Chondrocyte (in vitro differentiated cells): ENCODE data around the gene NKIRAS2. TPM values are rescaled to one million over a fixed set of nuclear protein-coding genes. Genes with fewer than 3 reads are reported as not detected.
A peak's percentile ranks its signal among the peaks of the same experiment; 100 is the strongest.

Experiments used
- DNase-seq: peaks from one replicate; pipeline ENCODE4 v3.0.0; 2021; ENCODE audit warnings: mixed read lengths, low spot score
- H3K27ac Mint-ChIP-seq: one replicate; pipeline ENCODE4 v1.8.0; 2021; ENCODE audit warnings: mild to moderate bottlenecking, moderate library complexity, mixed read lengths; ENCODE audit not compliant: unreplicated experiment
- H3K27me3 Mint-ChIP-seq: 2 replicates; pipeline ENCODE4 v1.8.0; 2021; ENCODE audit warnings: low read depth, mixed read lengths
- H3K36me3 Mint-ChIP-seq: 2 replicates; pipeline ENCODE4 v1.8.0; 2021; ENCODE audit warnings: low read depth, mixed read lengths
- H3K4me1 Mint-ChIP-seq: 2 replicates; pipeline ENCODE4 v1.8.0; 2021; ENCODE audit warnings: low read depth, mild to moderate bottlenecking, mixed read lengths
- H3K4me3 Mint-ChIP-seq: one replicate; pipeline ENCODE4 v1.8.0; 2021; ENCODE audit warnings: mild to moderate bottlenecking, moderate library complexity, mixed read lengths; ENCODE audit not compliant: unreplicated experiment
- H3K9me3 Mint-ChIP-seq: 2 replicates; pipeline ENCODE4 v1.8.0; 2021; ENCODE audit warnings: low read depth, mixed read lengths
- total RNA-seq: library from RNA; stranded (reverse); gene quantifications from 3 replicates; pipeline ENCODE4 v1.2.1, GENCODE V29; 2021
- TF ChIP-seq, protein P1 (sequence below): fragments of 200-600 bp; sonication (generic); IDR thresholded peaks from 2 replicates; pipeline ENCODE4 v1.5.0; 2021; ENCODE audit warnings: antibody characterized with exemption, mild to moderate bottlenecking, moderate library complexity

The NKIRAS2 gene
- total RNA-seq, 1 donor from 2014 or later: 56.9 TPM

GRCh38 chr17:41987642-41988041 lies 32.2 kb upstream of the NKIRAS2 start:
- TF ChIP-seq, protein P1, sequence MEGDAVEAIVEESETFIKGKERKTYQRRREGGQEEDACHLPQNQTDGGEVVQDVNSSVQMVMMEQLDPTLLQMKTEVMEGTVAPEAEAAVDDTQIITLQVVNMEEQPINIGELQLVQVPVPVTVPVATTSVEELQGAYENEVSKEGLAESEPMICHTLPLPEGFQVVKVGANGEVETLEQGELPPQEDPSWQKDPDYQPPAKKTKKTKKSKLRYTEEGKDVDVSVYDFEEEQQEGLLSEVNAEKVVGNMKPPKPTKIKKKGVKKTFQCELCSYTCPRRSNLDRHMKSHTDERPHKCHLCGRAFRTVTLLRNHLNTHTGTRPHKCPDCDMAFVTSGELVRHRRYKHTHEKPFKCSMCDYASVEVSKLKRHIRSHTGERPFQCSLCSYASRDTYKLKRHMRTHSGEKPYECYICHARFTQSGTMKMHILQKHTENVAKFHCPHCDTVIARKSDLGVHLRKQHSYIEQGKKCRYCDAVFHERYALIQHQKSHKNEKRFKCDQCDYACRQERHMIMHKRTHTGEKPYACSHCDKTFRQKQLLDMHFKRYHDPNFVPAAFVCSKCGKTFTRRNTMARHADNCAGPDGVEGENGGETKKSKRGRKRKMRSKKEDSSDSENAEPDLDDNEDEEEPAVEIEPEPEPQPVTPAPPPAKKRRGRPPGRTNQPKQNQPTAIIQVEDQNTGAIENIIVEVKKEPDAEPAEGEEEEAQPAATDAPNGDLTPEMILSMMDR: no peak
- no peak for DNase-seq
- H3K4me1 Mint-ChIP-seq: peaks cover 2% of the 10 kb centered on the region
- H3K9me3 Mint-ChIP-seq: no peaks in the 10 kb centered on the region
- H3K27ac Mint-ChIP-seq: peak overlapping the region; percentile 33
- peaks cover 34% of the 10 kb centered on the region for H3K36me3 Mint-ChIP-seq
- H3K4me3 Mint-ChIP-seq: no peak overlapping the region
- H3K27me3 Mint-ChIP-seq: no peaks in the 10 kb centered on the region

DNA sequence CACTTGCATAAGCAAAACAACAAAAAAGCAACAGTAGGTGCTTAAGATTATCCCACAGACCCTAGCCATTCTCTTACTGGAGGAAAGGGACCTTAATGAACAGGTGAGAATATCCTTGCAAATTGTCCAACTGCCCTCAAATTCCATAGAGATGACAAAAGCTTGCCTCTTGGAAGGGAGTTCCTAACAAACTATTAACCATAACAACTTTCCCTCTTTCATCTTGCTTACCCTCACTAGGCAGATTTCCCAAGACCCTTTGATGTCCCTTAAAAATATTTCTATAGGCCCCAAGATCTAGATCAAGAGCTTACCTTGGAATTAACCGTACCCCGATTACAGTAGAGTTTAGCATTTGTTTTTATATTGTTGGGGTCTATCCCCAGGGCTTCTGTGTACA lies 31.5 kb upstream of the NKIRAS2 start:
- H3K4me3 Mint-ChIP-seq: no peak overlapping the region
- H3K36me3 Mint-ChIP-seq: peaks cover 39% of the 10 kb centered on the region
- no peaks in the 10 kb centered on the region for H3K9me3 Mint-ChIP-seq
- H3K27me3 Mint-ChIP-seq: no peaks in the 10 kb centered on the region
- H3K4me1 Mint-ChIP-seq: peaks cover 5% of the 10 kb centered on the region
- H3K27ac Mint-ChIP-seq: peak overlapping the region; percentile 14
- TF ChIP-seq, protein P1: no peak
- no peak for DNase-seq

- DNase-seq: no peak
- peaks cover 5% of the 10 kb centered on the region for H3K4me1 Mint-ChIP-seq
- peaks cover 38% of the 10 kb centered on the region for H3K36me3 Mint-ChIP-seq
- H3K4me3 Mint-ChIP-seq: no peak overlapping the region
- H3K9me3 Mint-ChIP-seq: no peaks in the 10 kb centered on the region
- no peak overlapping the region for H3K27ac Mint-ChIP-seq
- H3K27me3 Mint-ChIP-seq: no peaks in the 10 kb centered on the region
- TF ChIP-seq, protein P1: no peak
Observed at GRCh38 chr17:41989702-41990419, 30.0 kb upstream of the NKIRAS2 start.

DNA sequence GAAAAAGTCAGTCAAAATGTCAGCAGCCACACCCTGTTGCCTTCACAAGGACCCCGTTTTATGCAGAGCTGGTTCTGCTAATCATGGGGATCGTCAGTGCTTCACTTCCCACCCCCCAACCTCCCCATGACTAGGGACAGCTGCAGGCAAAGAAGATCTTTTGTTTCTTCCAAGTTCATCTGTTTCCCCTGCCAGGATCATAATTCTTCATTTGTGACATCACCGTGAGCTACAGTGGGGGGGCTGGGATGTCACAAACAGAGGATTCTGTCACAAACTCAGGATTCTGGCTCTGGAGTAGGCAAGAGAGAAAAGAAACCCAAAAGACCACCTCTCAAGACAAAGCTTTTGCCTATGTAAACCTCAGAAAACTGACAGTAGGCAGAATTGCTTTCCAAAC lies 27.3 kb upstream of the NKIRAS2 start:
- Mint-ChIP-seq H3K4me3 (no peak overlapping the region), H3K4me1 (peaks cover 5% of the 10 kb centered on the region), H3K9me3 (no peaks in the 10 kb centered on the region), H3K27me3 (no peaks in the 10 kb centered on the region), H3K27ac (no peak overlapping the region), H3K36me3 (peaks cover 45% of the 10 kb centered on the region)
- TF ChIP-seq, protein P1: no peak
- no peak for DNase-seq

DNA sequence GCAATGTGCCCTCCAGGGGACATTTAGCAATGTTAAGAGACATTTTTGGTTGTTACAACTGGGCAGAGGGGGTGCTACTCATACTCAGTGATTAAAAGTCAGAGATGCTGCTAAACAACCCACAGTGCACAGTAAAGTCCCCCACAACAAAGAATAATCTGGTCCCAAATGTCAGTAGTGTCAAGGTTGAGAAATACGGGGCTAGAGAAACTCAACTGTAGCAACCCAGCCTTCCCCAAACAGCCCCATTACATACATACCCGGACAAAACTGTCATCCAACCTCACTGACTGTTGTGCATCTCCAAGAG lies 23.1 kb upstream of the NKIRAS2 start:
- no peak for DNase-seq
- Mint-ChIP-seq H3K27me3 (no peaks in the 10 kb centered on the region), H3K4me3 (no peak overlapping the region), H3K9me3 (no peaks in the 10 kb centered on the region), H3K36me3 (peaks cover 42% of the 10 kb centered on the region), H3K4me1 (peaks cover 5% of the 10 kb centered on the region), H3K27ac (no peak overlapping the region)
- TF ChIP-seq, protein P1: no peak
